RWPE2 (cell line): Measurements from ENCODE around the gene RGS13.

Source experiments
- ATAC-seq: fragments of 200-7000 bp; cut with Tn5 transposase; 3 replicates; pipeline ENCODE4 v1.9.1; 2021; ENCODE audit warnings: low read depth
- DNase-seq: peaks from one replicate; pipeline ENCODE4 v3.0.0-alpha.2; 2020; ENCODE audit warnings: low spot score
- H3K27ac ChIP-seq: fragments of 450-650 bp; 2 replicates; pipeline ENCODE4 v1.5.1; 2017; ENCODE audit warnings: mild to moderate bottlenecking; ENCODE audit not compliant: poor library complexity, severe bottlenecking
- H3K27me3 ChIP-seq: fragments of 250-450 bp; sonication (Bioruptor Pico); 2 replicates; pipeline ENCODE4 v1.5.1; 2021; ENCODE audit warnings: mild to moderate bottlenecking, moderate library complexity; ENCODE audit not compliant: insufficient read depth, poor library complexity, severe bottlenecking
- H3K36me3 ChIP-seq: fragments of 250-450 bp; sonication (Bioruptor Pico); 2 replicates; pipeline ENCODE4 v1.5.1; 2020; ENCODE audit warnings: low read depth, mild to moderate bottlenecking, moderate library complexity
- H3K4me1 ChIP-seq: fragments of 250-450 bp; sonication (Bioruptor Pico); 2 replicates; pipeline ENCODE4 v1.5.1; 2021; ENCODE audit warnings: mild to moderate bottlenecking, moderate library complexity; ENCODE audit not compliant: insufficient read depth, poor library complexity, severe bottlenecking
- H3K4me3 ChIP-seq: fragments of 250-450 bp; sonication (Bioruptor Pico); 2 replicates; pipeline ENCODE4 v1.5.1; 2021; ENCODE audit warnings: mild to moderate bottlenecking, moderate library complexity; ENCODE audit not compliant: severe bottlenecking
- H3K9me3 ChIP-seq: fragments of 250-450 bp; sonication (Bioruptor Pico); 2 replicates; pipeline ENCODE4 v1.5.1; 2021; ENCODE audit warnings: mild to moderate bottlenecking, moderate library complexity; ENCODE audit not compliant: severe bottlenecking
- CTCF ChIP-seq: fragments of 450-650 bp; IDR thresholded peaks from one replicate; pipeline ENCODE4 v1.5.1; 2017; ENCODE audit warnings: mild to moderate bottlenecking, moderate library complexity; ENCODE audit not compliant: poor library complexity, severe bottlenecking

Gene RGS13

GRCh38 chr1:192691041-192691440 lies 55.1 kb downstream of the RGS13 start:
- H3K27me3 ChIP-seq = no peaks in the 10 kb centered on the region
- no peak for TF ChIP-seq CTCF

GRCh38 chr1:192696082-192696481 lies 60.1 kb downstream of the RGS13 start:
- ATAC-seq (no peak), DNase-seq (no peak)
- Histone ChIP-seq H3K27me3 (no peaks in the 10 kb centered on the region), H3K27ac (no peak overlapping the region), H3K4me3 (no peak overlapping the region), H3K9me3 (no peaks in the 10 kb centered on the region), H3K4me1 (peaks cover 12% of the 10 kb centered on the region), H3K36me3 (no peaks in the 10 kb centered on the region)
- TF ChIP-seq CTCF = no peak

More at GRCh38 chr1:192691041-192691440, 55.1 kb downstream of the RGS13 start:
- H3K4me1 ChIP-seq = no peaks in the 10 kb centered on the region
- no peaks in the 10 kb centered on the region for H3K36me3 ChIP-seq
- no peak for ATAC-seq
- no peaks in the 10 kb centered on the region for H3K9me3 ChIP-seq
- H3K4me3 ChIP-seq = no peak overlapping the region
- no peak for DNase-seq
- no peak overlapping the region for H3K27ac ChIP-seq

GRCh38 chr1:192697771-192698170 lies 61.8 kb downstream of the RGS13 start:
- Histone ChIP-seq H3K36me3 (no peaks in the 10 kb centered on the region), H3K4me3 (no peak overlapping the region), H3K4me1 (peaks cover 29% of the 10 kb centered on the region), H3K27ac (no peak overlapping the region), H3K9me3 (no peaks in the 10 kb centered on the region), H3K27me3 (no peaks in the 10 kb centered on the region)
- ATAC-seq (no peak), DNase-seq (no peak)
- TF ChIP-seq CTCF = no peak

- Histone ChIP-seq H3K4me3 (no peak overlapping the region), H3K27me3 (no peaks in the 10 kb centered on the region), H3K27ac (no peak overlapping the region), H3K4me1 (peaks cover 31% of the 10 kb centered on the region), H3K9me3 (no peaks in the 10 kb centered on the region), H3K36me3 (no peaks in the 10 kb centered on the region)
- TF ChIP-seq CTCF = no peak
- DNase-seq (no peak), ATAC-seq (no peak)
Measured at GRCh38 chr1:192698731-192699130, 62.8 kb downstream of the RGS13 start.

- Histone ChIP-seq H3K9me3 (no peaks in the 10 kb centered on the region), H3K4me3 (no peak overlapping the region), H3K27ac (peak overlapping the region; percentile 81), H3K27me3 (no peaks in the 10 kb centered on the region), H3K36me3 (no peaks in the 10 kb centered on the region), H3K4me1 (peaks cover 31% of the 10 kb centered on the region)
- no peak for TF ChIP-seq CTCF
- DNase-seq (no peak), ATAC-seq (peak; percentile 89)
Measured at GRCh38 chr1:192700834-192701271, 64.9 kb downstream of the RGS13 start.
